ENCODE data around the gene ALDH8A1. TPM values are rescaled to one million over a fixed set of nuclear protein-coding genes. Genes with fewer than 3 reads are reported as not detected.

ALDH8A1 gene
- total RNA-seq, 2 experiments from 2014 or later: not detected

- Histone ChIP-seq H3K9me2 (ENCODE audit: insufficient read depth, low read length) (no peaks in the 10 kb centered on the region), H3K9me3 (ENCODE audit: low read length) (no peaks in the 10 kb centered on the region), H3K27ac (ENCODE audit: low read depth, low read length, poor library complexity, severe bottlenecking) (no peak overlapping the region), H4K20me1 (ENCODE audit: insufficient read depth, low read length) (no peaks in the 10 kb centered on the region), H3K4me2 (ENCODE audit: low read length) (no peak overlapping the region), H2AFZ (ENCODE audit: low read length) (no peak overlapping the region), H3K4me1 (ENCODE audit: insufficient read depth, low read length, poor library complexity, severe bottlenecking) (no peaks in the 10 kb centered on the region), H3K36me3 (ENCODE audit: insufficient read depth, low read length) (no peaks in the 10 kb centered on the region), H3K4me3 (ENCODE audit: low read depth, low read length, poor library complexity, severe bottlenecking) (no peak overlapping the region), H3K79me2 (ENCODE audit: insufficient read depth, low read depth, low read length) (no peaks in the 10 kb centered on the region)
- DNase-seq (ENCODE audit: low spot score): no peak
- CTCF ChIA-PET (ENCODE audit: unreplicated experiment): no interaction called here
- intact Hi-C loops (cut with micrococcal nuclease; ENCODE audit: unreplicated experiment): no loop called here
- POLR2A ChIA-PET: interaction anchor here (1.0 kb wide), 1 partner anchor 16 kb away, joined by 3 read pairs; no protein-coding TSS in a partner anchor
- TF ChIP-seq CTCF (conservative IDR thresholded peaks at IDR 0.05; ENCODE audit: low read length) (no peak), EZH2phosphoT487 (IDR thresholded peaks at IDR 0.05; ENCODE audit: borderline replicate concordance, low read depth, low read length) (no peak)
- BruUV-seq (replicated peaks): no TSS peak
These were observed 46.5 kb downstream of the ALDH8A1 start for GRCh38 chr6:134903448-134903847.

- Histone ChIP-seq H3K27ac (ENCODE audit: low read depth, low read length, poor library complexity, severe bottlenecking) (no peak overlapping the region), H3K36me3 (ENCODE audit: insufficient read depth, low read length) (no peaks in the 10 kb centered on the region), H3K9me3 (ENCODE audit: low read length) (no peaks in the 10 kb centered on the region), H3K9me2 (ENCODE audit: insufficient read depth, low read length) (no peaks in the 10 kb centered on the region), H4K20me1 (ENCODE audit: insufficient read depth, low read length) (no peaks in the 10 kb centered on the region), H3K4me1 (ENCODE audit: insufficient read depth, low read length, poor library complexity, severe bottlenecking) (no peaks in the 10 kb centered on the region), H3K4me3 (ENCODE audit: low read depth, low read length, poor library complexity, severe bottlenecking) (no peak overlapping the region), H3K4me2 (ENCODE audit: low read length) (no peak overlapping the region), H3K79me2 (ENCODE audit: insufficient read depth, low read depth, low read length) (no peaks in the 10 kb centered on the region), H2AFZ (ENCODE audit: low read length) (no peak overlapping the region)
- intact Hi-C loops (cut with micrococcal nuclease; ENCODE audit: unreplicated experiment): no loop called here
- CTCF ChIA-PET (ENCODE audit: unreplicated experiment): no interaction called here
- no peak for DNase-seq (ENCODE audit: low spot score)
- TF ChIP-seq EZH2phosphoT487 (IDR thresholded peaks at IDR 0.05; ENCODE audit: borderline replicate concordance, low read depth, low read length): no peak
- TF ChIP-seq CTCF (conservative IDR thresholded peaks at IDR 0.05; ENCODE audit: low read length): no peak
- POLR2A ChIA-PET: interaction anchor here (0.6 to 1.0 kb wide), 4 partner anchors 9 to 1338 kb away, joined by 3 read pairs; no protein-coding TSS in a partner anchor
- no TSS peak for BruUV-seq (replicated peaks)
These were observed 47.0 kb downstream of the ALDH8A1 start for GRCh38 chr6:134902936-134903335.

DNA sequence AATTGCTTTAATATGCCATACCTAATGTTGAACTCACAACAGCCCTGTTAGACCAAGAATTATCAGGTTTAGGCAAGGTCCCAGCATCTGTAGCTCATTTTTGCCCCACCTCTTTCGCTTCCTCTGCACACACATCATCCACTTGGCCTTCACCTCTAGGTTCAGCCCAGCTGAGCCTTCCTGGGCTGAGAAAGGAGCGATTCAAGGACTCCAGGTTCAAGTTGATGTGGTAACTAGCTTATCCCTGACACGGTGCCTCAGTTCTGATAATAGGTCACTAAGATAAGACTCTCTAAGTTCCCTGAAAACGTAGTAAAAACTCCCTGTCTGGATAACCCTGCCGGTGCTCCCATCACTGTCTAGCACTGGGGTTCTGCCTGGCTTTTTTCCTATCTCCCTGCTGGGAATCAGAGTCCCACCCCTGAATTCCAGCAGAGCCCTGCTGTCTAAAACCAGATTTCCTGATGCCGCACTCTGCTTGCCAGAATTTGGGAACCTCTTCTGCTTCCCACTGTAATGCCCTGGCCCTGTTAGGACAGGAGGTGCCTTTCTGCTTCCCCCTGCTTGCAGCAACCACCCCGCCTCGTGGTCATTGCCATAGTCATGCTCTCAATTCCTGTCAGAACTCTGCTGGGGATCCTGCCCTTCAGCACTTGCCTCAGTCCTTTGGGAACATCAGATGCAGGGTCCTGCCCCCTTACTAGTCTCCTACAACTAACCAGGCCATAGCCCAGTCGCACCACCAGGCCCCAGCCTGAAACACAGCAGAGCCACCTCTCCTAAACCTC, 47.6 kb downstream of the ALDH8A1 start:
- TF ChIP-seq EZH2phosphoT487 (IDR thresholded peaks at IDR 0.05; ENCODE audit: borderline replicate concordance, low read depth, low read length) (no peak), CTCF (conservative IDR thresholded peaks at IDR 0.05; ENCODE audit: low read length) (no peak)
- Histone ChIP-seq H3K27ac (ENCODE audit: low read depth, low read length, poor library complexity, severe bottlenecking) (no peak overlapping the region), H3K36me3 (ENCODE audit: insufficient read depth, low read length) (no peaks in the 10 kb centered on the region), H3K9me3 (ENCODE audit: low read length) (no peaks in the 10 kb centered on the region), H3K4me1 (ENCODE audit: insufficient read depth, low read length, poor library complexity, severe bottlenecking) (no peaks in the 10 kb centered on the region), H2AFZ (ENCODE audit: low read length) (no peak overlapping the region), H4K20me1 (ENCODE audit: insufficient read depth, low read length) (no peaks in the 10 kb centered on the region), H3K9me2 (ENCODE audit: insufficient read depth, low read length) (no peaks in the 10 kb centered on the region), H3K4me2 (ENCODE audit: low read length) (no peak overlapping the region), H3K79me2 (ENCODE audit: insufficient read depth, low read depth, low read length) (no peaks in the 10 kb centered on the region), H3K4me3 (ENCODE audit: low read depth, low read length, poor library complexity, severe bottlenecking) (no peak overlapping the region)
- DNase-seq (ENCODE audit: low spot score): no peak
- POLR2A ChIA-PET: interaction anchor here (0.6 to 1.0 kb wide), 4 partner anchors 10 to 1339 kb away, joined by 3 read pairs; no protein-coding TSS in a partner anchor
- intact Hi-C loops (cut with micrococcal nuclease; ENCODE audit: unreplicated experiment): no loop called here
- BruUV-seq (replicated peaks): no TSS peak
- CTCF ChIA-PET (ENCODE audit: unreplicated experiment): no interaction called here

Data from OCI-LY7 (cell line).